Glomerular visceral epithelial cell (primary cell): ENCODE data around the gene CLEC4D.
"Not testable (repeated sequence)": the region's sequence is repeated elsewhere in the genome, so short reads cannot be mapped to it uniquely, and the experiment has no call there.

Source experiments
- DNase-seq: peaks from one replicate; pipeline ENCODE4 v3.0.0-alpha.2; 2016; ENCODE audit errors: extremely low spot score

Gene CLEC4D

GRCh38 chr12:8532045-8532444 lies 18.7 kb downstream of the CLEC4D start:
- DNase-seq: no peak

GRCh38 chr12:8537820-8538219 lies 24.5 kb downstream of the CLEC4D start:
- DNase-seq: not testable (repeated sequence)

GRCh38 chr12:8540831-8541230 lies 27.5 kb downstream of the CLEC4D start, which contains the start of gene CLEC4E:
Gene CLEC4E (minus strand): TSS chr12:8540905. CDS start chr12:8540797, 108 bp downstream.
- DNase-seq: peak; percentile 18

GRCh38 chr12:8541562-8541961 lies 28.3 kb downstream of the CLEC4D start:
- DNase-seq: no peak

- DNase-seq: peak; percentile 74
Observed at GRCh38 chr12:8544295-8544694, 31.0 kb downstream of the CLEC4D start.

GRCh38 chr12:8546591-8546990 lies 33.3 kb downstream of the CLEC4D start:
- no peak for DNase-seq

- DNase-seq: no peak
Observed at GRCh38 chr12:8547645-8548044, 34.3 kb downstream of the CLEC4D start.

GRCh38 chr12:8548192-8548591 lies 34.9 kb downstream of the CLEC4D start:
- DNase-seq: no peak

- peak; percentile 30 for DNase-seq
Observed at GRCh38 chr12:8549381-8549780, 36.1 kb downstream of the CLEC4D start.

GRCh38 chr12:8553088-8553627 lies 39.9 kb downstream of the CLEC4D start:
- no peak for DNase-seq

- DNase-seq: peak; percentile 36
Observed at GRCh38 chr12:8554451-8555195, 41.3 kb downstream of the CLEC4D start.

GRCh38 chr12:8556531-8557097 lies 43.3 kb downstream of the CLEC4D start:
- DNase-seq: no peak

GRCh38 chr12:8559676-8560075 lies 46.4 kb downstream of the CLEC4D start:
- no peak for DNase-seq

- DNase-seq: no peak
Observed at GRCh38 chr12:8561011-8561410, 47.7 kb downstream of the CLEC4D start.

- DNase-seq: no peak
Observed at GRCh38 chr12:8562310-8562709, 49.0 kb downstream of the CLEC4D start.

- no peak for DNase-seq
Observed at GRCh38 chr12:8563356-8563755, 50.1 kb downstream of the CLEC4D start.

GRCh38 chr12:8564656-8565055 lies 51.4 kb downstream of the CLEC4D start:
- DNase-seq: no peak

- DNase-seq: not testable (repeated sequence)
Observed at GRCh38 chr12:8566052-8566451, 52.7 kb downstream of the CLEC4D start.

GRCh38 chr12:8566525-8566924 lies 53.2 kb downstream of the CLEC4D start:
- no peak for DNase-seq
